ENCODE data around the gene MAP4K4. TPM values are rescaled to one million over a fixed set of nuclear protein-coding genes. Genes with fewer than 3 reads are reported as not detected.

The MAP4K4 gene
- total RNA-seq, 1 experiment from 2014 or later = 2.7 TPM

- H3K27ac ChIP-seq (ENCODE audit: low read length) = no peak overlapping the region
- H3K27me3 ChIP-seq (ENCODE audit: low read length) = no peaks in the 10 kb centered on the region
- DNase-seq = no peak
- H3K4me1 ChIP-seq (ENCODE audit: low read length) = peaks cover 6% of the 10 kb centered on the region
- no peaks in the 10 kb centered on the region for H3K79me2 ChIP-seq (ENCODE audit: low read length)
- no peak overlapping the region for H3K4me2 ChIP-seq (ENCODE audit: low read depth, low read length, poor library complexity, severe bottlenecking)
- H3K36me3 ChIP-seq (ENCODE audit: insufficient read depth, low read length) = no peaks in the 10 kb centered on the region
- H3K9me2 ChIP-seq (replicated peaks; ENCODE audit: insufficient read depth, low read length) = no peaks in the 10 kb centered on the region
- no peak overlapping the region for H3K4me3 ChIP-seq (ENCODE audit: low read length)
- H4K20me1 ChIP-seq (ENCODE audit: insufficient read depth, low read depth, low read length) = no peaks in the 10 kb centered on the region
- no peak overlapping the region for H3K9ac ChIP-seq (ENCODE audit: low read length)
- H2AFZ ChIP-seq (ENCODE audit: low read length) = no peak overlapping the region
- no peaks in the 10 kb centered on the region for H3K9me3 ChIP-seq (ENCODE audit: low read length)
These were observed 60.5 kb downstream of the MAP4K4 start for GRCh38 chr2:101758001-101758400.

GRCh38 chr2:101759162-101759561 lies 61.7 kb downstream of the MAP4K4 start:
- Histone ChIP-seq H3K4me2 (ENCODE audit: low read depth, low read length, poor library complexity, severe bottlenecking) (no peak overlapping the region), H4K20me1 (ENCODE audit: insufficient read depth, low read depth, low read length) (no peaks in the 10 kb centered on the region), H3K4me1 (ENCODE audit: low read length) (peaks cover 6% of the 10 kb centered on the region), H3K9ac (ENCODE audit: low read length) (no peak overlapping the region), H2AFZ (ENCODE audit: low read length) (no peak overlapping the region), H3K9me3 (ENCODE audit: low read length) (no peaks in the 10 kb centered on the region), H3K27ac (ENCODE audit: low read length) (no peak overlapping the region), H3K4me3 (ENCODE audit: low read length) (no peak overlapping the region), H3K27me3 (ENCODE audit: low read length) (no peaks in the 10 kb centered on the region), H3K36me3 (ENCODE audit: insufficient read depth, low read length) (no peaks in the 10 kb centered on the region), H3K9me2 (replicated peaks; ENCODE audit: insufficient read depth, low read length) (no peaks in the 10 kb centered on the region), H3K79me2 (ENCODE audit: low read length) (no peaks in the 10 kb centered on the region)
- DNase-seq = no peak

GRCh38 chr2:101762451-101763171 lies 65.1 kb downstream of the MAP4K4 start:
- no peaks in the 10 kb centered on the region for H3K9me3 ChIP-seq (ENCODE audit: low read length)
- H3K27ac ChIP-seq (ENCODE audit: low read length) = no peak overlapping the region
- no peaks in the 10 kb centered on the region for H3K4me1 ChIP-seq (ENCODE audit: low read length)
- H3K79me2 ChIP-seq (ENCODE audit: low read length) = no peaks in the 10 kb centered on the region
- H3K9ac ChIP-seq (ENCODE audit: low read length) = no peak overlapping the region
- H3K4me3 ChIP-seq (ENCODE audit: low read length) = no peak overlapping the region
- no peaks in the 10 kb centered on the region for H3K36me3 ChIP-seq (ENCODE audit: insufficient read depth, low read length)
- H2AFZ ChIP-seq (ENCODE audit: low read length) = no peak overlapping the region
- no peaks in the 10 kb centered on the region for H4K20me1 ChIP-seq (ENCODE audit: insufficient read depth, low read depth, low read length)
- no peak for DNase-seq
- no peak overlapping the region for H3K4me2 ChIP-seq (ENCODE audit: low read depth, low read length, poor library complexity, severe bottlenecking)
- no peaks in the 10 kb centered on the region for H3K9me2 ChIP-seq (replicated peaks; ENCODE audit: insufficient read depth, low read length)
- H3K27me3 ChIP-seq (ENCODE audit: low read length) = no peaks in the 10 kb centered on the region

- Histone ChIP-seq H3K4me1 (ENCODE audit: low read length) (no peaks in the 10 kb centered on the region), H4K20me1 (ENCODE audit: insufficient read depth, low read depth, low read length) (no peaks in the 10 kb centered on the region), H3K79me2 (ENCODE audit: low read length) (no peaks in the 10 kb centered on the region), H3K27me3 (ENCODE audit: low read length) (no peaks in the 10 kb centered on the region), H3K9me2 (replicated peaks; ENCODE audit: insufficient read depth, low read length) (no peaks in the 10 kb centered on the region), H3K9me3 (ENCODE audit: low read length) (no peaks in the 10 kb centered on the region), H3K36me3 (ENCODE audit: insufficient read depth, low read length) (no peaks in the 10 kb centered on the region), H3K9ac (ENCODE audit: low read length) (no peak overlapping the region), H3K27ac (ENCODE audit: low read length) (no peak overlapping the region), H3K4me3 (ENCODE audit: low read length) (no peak overlapping the region), H2AFZ (ENCODE audit: low read length) (no peak overlapping the region), H3K4me2 (ENCODE audit: low read depth, low read length, poor library complexity, severe bottlenecking) (no peak overlapping the region)
- no peak for DNase-seq
These were observed 66.2 kb downstream of the MAP4K4 start for GRCh38 chr2:101763496-101764333.

- no peak for DNase-seq
- Histone ChIP-seq H3K4me3 (ENCODE audit: low read length) (no peak overlapping the region), H3K27ac (ENCODE audit: low read length) (no peak overlapping the region), H3K9me2 (replicated peaks; ENCODE audit: insufficient read depth, low read length) (no peaks in the 10 kb centered on the region), H3K79me2 (ENCODE audit: low read length) (no peaks in the 10 kb centered on the region), H3K27me3 (ENCODE audit: low read length) (no peaks in the 10 kb centered on the region), H3K36me3 (ENCODE audit: insufficient read depth, low read length) (no peaks in the 10 kb centered on the region), H3K9me3 (ENCODE audit: low read length) (no peaks in the 10 kb centered on the region), H3K4me1 (ENCODE audit: low read length) (no peaks in the 10 kb centered on the region), H4K20me1 (ENCODE audit: insufficient read depth, low read depth, low read length) (no peaks in the 10 kb centered on the region), H2AFZ (ENCODE audit: low read length) (no peak overlapping the region), H3K4me2 (ENCODE audit: low read depth, low read length, poor library complexity, severe bottlenecking) (no peak overlapping the region), H3K9ac (ENCODE audit: low read length) (no peak overlapping the region)
These were observed 68.8 kb downstream of the MAP4K4 start for GRCh38 chr2:101766337-101766736.

GRCh38 chr2:101766871-101767739 lies 69.6 kb downstream of the MAP4K4 start:
- Histone ChIP-seq H4K20me1 (ENCODE audit: insufficient read depth, low read depth, low read length) (no peaks in the 10 kb centered on the region), H3K27ac (ENCODE audit: low read length) (no peak overlapping the region), H3K27me3 (ENCODE audit: low read length) (no peaks in the 10 kb centered on the region), H3K9me2 (replicated peaks; ENCODE audit: insufficient read depth, low read length) (no peaks in the 10 kb centered on the region), H3K36me3 (ENCODE audit: insufficient read depth, low read length) (no peaks in the 10 kb centered on the region), H3K4me2 (ENCODE audit: low read depth, low read length, poor library complexity, severe bottlenecking) (no peak overlapping the region), H3K9ac (ENCODE audit: low read length) (no peak overlapping the region), H3K4me1 (ENCODE audit: low read length) (no peaks in the 10 kb centered on the region), H3K9me3 (ENCODE audit: low read length) (no peaks in the 10 kb centered on the region), H3K4me3 (ENCODE audit: low read length) (no peak overlapping the region), H2AFZ (ENCODE audit: low read length) (no peak overlapping the region), H3K79me2 (ENCODE audit: low read length) (no peaks in the 10 kb centered on the region)
- no peak for DNase-seq

- DNase-seq = no peak
- H3K4me1 ChIP-seq (ENCODE audit: low read length) = no peaks in the 10 kb centered on the region
These were observed 71.2 kb downstream of the MAP4K4 start for GRCh38 chr2:101768556-101769220.

More at GRCh38 chr2:101768556-101769220, 71.2 kb downstream of the MAP4K4 start:
- no peak overlapping the region for H3K27ac ChIP-seq (ENCODE audit: low read length)
- H3K4me3 ChIP-seq (ENCODE audit: low read length) = no peak overlapping the region
- no peaks in the 10 kb centered on the region for H3K36me3 ChIP-seq (ENCODE audit: insufficient read depth, low read length)
- H3K79me2 ChIP-seq (ENCODE audit: low read length) = no peaks in the 10 kb centered on the region
- no peaks in the 10 kb centered on the region for H3K9me3 ChIP-seq (ENCODE audit: low read length)
- no peaks in the 10 kb centered on the region for H3K27me3 ChIP-seq (ENCODE audit: low read length)
- H3K9ac ChIP-seq (ENCODE audit: low read length) = no peak overlapping the region
- H4K20me1 ChIP-seq (ENCODE audit: insufficient read depth, low read depth, low read length) = no peaks in the 10 kb centered on the region
- no peaks in the 10 kb centered on the region for H3K9me2 ChIP-seq (replicated peaks; ENCODE audit: insufficient read depth, low read length)
- H2AFZ ChIP-seq (ENCODE audit: low read length) = no peak overlapping the region
- H3K4me2 ChIP-seq (ENCODE audit: low read depth, low read length, poor library complexity, severe bottlenecking) = no peak overlapping the region
